K562 treated with DMSO at 1 percent for 48 hours (cell line): ENCODE results near the gene KLK10. TPM values are rescaled to one million over a fixed set of nuclear protein-coding genes. Genes with fewer than 3 reads are reported as not detected.

Experiments used
- total RNA-seq: library from RNA; unstranded; fragments of 300-600 nt; gene quantifications from 2 replicates; pipeline ENCODE4 v1.2.3, GENCODE V29; 2022; ENCODE audit warnings: low replicate concordance; ENCODE audit errors: extremely low read depth

The KLK10 gene
- total RNA-seq = not detected in 2 replicates

GRCh38 chr19:51019544-51019925 lies at the start of gene KLK10:
Gene KLK10, minus strand, starts transcription at chr19:51019709. Its CDS starts 579 bp downstream, at chr19:51019130.

DNA sequence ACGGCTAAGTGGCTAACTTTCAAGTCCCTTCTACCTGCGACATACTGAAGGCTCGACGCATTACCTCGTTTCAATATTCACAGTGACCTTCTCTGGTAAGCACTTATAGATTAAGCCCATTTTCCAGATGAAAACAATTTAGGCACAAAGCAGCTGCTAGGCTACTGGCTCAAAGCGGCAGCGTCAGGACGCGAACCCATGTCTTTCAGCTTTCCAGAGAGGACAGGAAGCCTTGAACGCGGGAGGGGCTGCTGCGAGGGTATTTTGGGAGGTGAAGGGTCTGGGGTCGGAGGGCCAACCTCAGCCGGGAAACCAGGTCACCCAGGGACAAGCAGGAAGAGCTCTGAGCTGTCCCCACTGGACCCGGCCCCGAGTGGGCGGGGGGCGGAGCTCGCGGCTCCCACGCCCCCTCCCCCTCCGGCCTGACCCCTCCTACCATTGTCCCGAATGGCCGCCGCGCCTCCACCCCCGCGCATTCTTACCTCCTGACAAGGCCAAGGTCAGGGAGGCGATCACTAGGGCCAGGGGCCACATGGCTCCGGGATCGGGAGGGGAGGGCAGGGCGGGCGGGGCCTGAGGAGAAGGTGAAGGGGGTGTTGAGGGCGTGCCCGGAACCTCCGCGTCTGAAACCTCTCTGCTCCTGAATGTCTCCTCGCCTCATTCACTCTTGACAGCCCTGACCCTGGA lies 45.2 kb upstream of the KLK10 start, which contains the start of gene KLK13:
TSS of gene KLK13 (minus strand) at position 559 of the 687 bp plus-strand sequence. CDS start at position 534, 25 bp downstream.

DNA sequence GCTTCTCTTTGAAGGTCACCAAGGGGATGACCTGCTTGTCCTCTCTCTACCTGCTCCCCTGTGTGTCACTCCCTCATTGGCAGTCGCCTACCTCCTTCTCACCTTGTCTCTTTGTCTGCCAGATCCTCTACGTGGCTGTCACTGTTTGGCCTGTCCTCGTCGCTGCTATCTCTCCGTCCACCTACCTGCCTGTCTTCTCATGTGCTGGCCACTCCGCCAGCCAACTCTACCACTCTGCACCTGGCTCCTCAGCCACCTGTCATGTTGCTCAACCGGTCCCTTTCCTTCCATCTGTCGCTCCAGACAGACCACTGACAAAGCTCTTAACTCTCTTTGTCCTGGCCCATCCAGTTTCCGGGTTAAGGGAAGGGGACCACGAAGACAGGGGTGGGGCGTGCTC lies 15.2 kb upstream of the KLK10 start, which contains the start of gene KLK12:
TSS of gene KLK12 (minus strand) at position 299 of the 400 bp plus-strand sequence. CDS start 381 bp downstream, outside the sequence.

GRCh38 chr19:51026554-51026831 lies 7.0 kb upstream of the KLK10 start, which contains the start of gene KLK11:
Gene KLK11, minus strand, starts transcription at chr19:51026616. Its CDS starts 985 bp downstream, at chr19:51025631.

DNA sequence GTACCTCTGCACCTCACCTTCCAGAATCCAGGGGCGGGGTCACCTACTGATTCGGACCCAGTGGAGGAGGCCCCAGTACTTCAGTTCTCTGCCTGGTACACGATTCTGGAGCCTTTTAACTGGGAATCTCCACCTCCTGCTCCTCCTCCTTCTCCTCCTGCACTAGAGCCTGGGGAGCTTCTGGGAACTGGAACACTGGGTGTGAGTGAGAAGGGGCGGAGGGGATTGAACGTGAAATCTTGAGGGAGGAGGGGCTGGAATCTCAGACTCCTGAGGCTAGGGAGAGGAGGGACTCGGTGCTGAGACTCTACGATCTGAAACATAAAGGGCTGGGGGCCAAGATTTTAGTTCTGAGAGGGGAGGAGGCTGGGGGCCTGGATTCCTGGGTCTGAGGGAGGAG lies 18.0 kb downstream of the KLK10 start, which contains the start of gene KLK8:
TSS of gene KLK8 (minus strand) at position 90 of the 400 bp plus-strand sequence. CDS start 437 bp downstream, outside the sequence.

DNA sequence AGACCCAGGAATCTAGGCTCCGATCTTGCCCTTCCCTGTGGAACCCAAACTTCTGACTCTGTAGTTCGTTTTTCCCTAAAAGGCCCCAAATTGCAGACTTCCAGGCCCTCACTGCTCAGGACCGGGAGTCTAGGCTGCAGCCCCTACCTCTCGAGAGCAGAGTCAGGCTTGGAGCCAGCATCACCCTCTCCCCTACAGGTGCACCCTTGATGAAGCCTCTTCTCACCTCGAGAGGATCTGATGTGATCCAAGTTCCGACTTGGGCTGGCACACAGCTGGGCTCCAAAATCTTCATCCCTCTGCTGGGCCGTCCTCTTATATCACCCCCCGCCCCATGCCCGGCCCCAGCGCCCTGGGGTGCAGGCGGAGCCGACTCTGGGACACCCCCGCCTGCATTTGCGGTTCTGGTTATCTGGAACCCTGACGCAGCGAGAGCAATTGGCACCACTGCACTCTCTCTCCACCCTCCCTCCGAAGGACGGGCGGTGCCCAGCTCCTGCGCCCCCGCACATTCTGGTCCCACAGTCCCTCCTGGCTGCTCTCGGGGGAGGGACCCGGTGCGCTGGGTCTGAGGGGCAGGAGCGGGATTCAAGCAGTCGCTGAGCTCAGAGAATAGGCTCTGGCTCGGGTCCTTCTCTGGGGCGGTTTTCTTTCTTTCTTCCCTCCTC lies 35.8 kb downstream of the KLK10 start, which contains the start of gene KLK7:
TSS of gene KLK7 (minus strand) at position 293 of the 668 bp plus-strand sequence. CDS start 1,518 bp downstream, outside the sequence.

GRCh38 chr19:50969413-50969760 lies 50.1 kb downstream of the KLK10 start, which contains the start of gene KLK6:
Gene KLK6, minus strand, starts transcription at chr19:50969591. Its CDS starts 1,487 bp downstream, at chr19:50968104.

Other genes with a start within 250 kb of the KLK10 start
- not detected in 2 replicates for gene GPR32, start 249.2 kb downstream of the KLK10 start, total RNA-seq
- gene ACP4, start 229.3 kb downstream of the KLK10 start, total RNA-seq = not detected in 2 replicates
- not detected in 2 replicates for gene KLK1, start 195.9 kb downstream of the KLK10 start, total RNA-seq
- not detected in 2 replicates for gene KLK15, start 186.1 kb downstream of the KLK10 start, total RNA-seq
- gene KLK3, start 164.8 kb downstream of the KLK10 start, total RNA-seq = not detected in 2 replicates
- not detected in 2 replicates for gene KLK2, start 146.3 kb downstream of the KLK10 start, total RNA-seq
- not detected in 2 replicates for gene KLK4, start 108.3 kb downstream of the KLK10 start, total RNA-seq
- gene KLK5, start 66.7 kb downstream of the KLK10 start, total RNA-seq = not detected in 2 replicates
- not detected in 2 replicates for gene KLK6, start 50.1 kb downstream of the KLK10 start, total RNA-seq
- gene KLK7, start 35.8 kb downstream of the KLK10 start, total RNA-seq = not detected in 2 replicates
- not detected in 2 replicates for gene KLK8, start 18.1 kb downstream of the KLK10 start, total RNA-seq
- gene KLK11, start 6.9 kb upstream of the KLK10 start, total RNA-seq = not detected in 2 replicates
- not detected in 2 replicates for gene KLK12, start 15.3 kb upstream of the KLK10 start, total RNA-seq
- gene KLK13, start 45.4 kb upstream of the KLK10 start, total RNA-seq = not detected in 2 replicates
- gene KLK14, start 63.2 kb upstream of the KLK10 start, total RNA-seq = not detected in 2 replicates
- gene CTU1, start 88.7 kb upstream of the KLK10 start, total RNA-seq = not detected in 2 replicates
- gene SIGLEC9, start 105.2 kb upstream of the KLK10 start, total RNA-seq = not detected in 2 replicates
- gene SIGLEC7, start 122.6 kb upstream of the KLK10 start, total RNA-seq = not detected in 2 replicates
- gene CD33, start 205.4 kb upstream of the KLK10 start, total RNA-seq = not detected in 2 replicates
- gene SIGLECL1, start 231.4 kb upstream of the KLK10 start, total RNA-seq = not detected in 2 replicates